ENCODE measurements around the gene CCDC190.
"Not testable (repeated sequence)": the region's sequence is repeated elsewhere in the genome, so short reads cannot be mapped to it uniquely, and the experiment has no call there.

CCDC190 gene

DNA sequence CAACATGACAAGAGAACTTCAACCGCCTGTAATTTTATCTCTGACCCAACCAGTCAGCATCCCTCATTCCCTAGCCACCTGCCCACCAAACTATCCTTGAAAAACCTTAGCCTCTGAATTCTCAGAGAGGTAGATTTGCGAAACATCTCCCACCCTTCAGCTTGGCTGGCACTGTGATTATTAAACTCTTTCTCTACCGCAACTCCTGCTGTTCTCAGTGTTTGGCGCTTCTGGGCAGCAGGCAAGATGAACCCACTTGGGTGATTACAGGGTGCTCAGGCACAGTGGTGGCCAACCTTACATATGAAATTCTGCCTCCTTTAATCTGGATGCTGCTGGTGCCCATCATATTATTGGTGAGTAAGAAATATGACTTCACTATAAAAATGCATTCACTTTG, 22.1 kb downstream of the CCDC190 start:
- no peak for DNase-seq (ENCODE audit: low read depth in 2 of 2, low spot score in 1 of 2)

- DNase-seq (ENCODE audit: low read depth in 2 of 2, low spot score in 1 of 2), result no peak
Measured at GRCh38 chr1:162835157-162835899, 25.6 kb downstream of the CCDC190 start.

DNA sequence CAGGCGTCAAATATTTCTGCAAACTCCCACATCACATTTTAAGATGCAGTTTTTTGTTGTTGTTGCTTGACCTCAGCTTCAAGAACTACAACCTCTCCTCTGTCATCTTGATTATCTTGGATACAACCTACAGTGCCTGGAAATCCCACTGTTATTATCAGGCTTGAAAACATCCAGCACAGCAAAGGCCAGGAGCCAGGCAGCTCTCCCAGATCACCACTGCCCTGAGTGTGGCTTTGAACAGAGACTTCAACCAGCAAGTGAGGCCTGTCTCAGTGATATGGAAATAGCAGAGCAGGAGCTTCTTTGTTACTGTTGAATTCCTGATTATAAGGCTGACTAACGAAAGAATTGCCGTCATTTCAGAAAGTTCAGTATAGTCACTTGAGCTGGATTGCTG, 28.5 kb downstream of the CCDC190 start:
- no peak for DNase-seq (ENCODE audit: low read depth in 2 of 2, low spot score in 1 of 2)

DNA sequence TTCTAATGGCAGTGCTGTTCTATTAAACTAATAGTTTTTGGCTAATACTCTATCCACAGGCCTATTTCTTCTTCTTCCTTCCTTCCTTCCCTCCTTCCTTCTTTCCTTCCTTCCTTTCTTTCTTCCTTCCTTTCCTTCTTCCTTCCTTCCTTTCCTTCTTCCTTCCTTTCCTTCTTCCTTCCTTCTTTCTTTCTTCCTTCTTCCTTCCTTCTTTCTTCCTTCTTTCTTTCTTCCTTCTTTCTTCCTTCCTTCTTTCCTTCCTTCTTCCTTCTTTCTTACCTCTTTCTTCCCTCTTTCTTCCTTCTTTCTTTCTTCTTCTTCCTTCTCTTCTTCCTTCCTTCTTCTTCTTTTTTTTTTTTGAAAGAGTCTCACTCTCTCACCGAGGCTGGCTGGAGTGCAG, 31.7 kb downstream of the CCDC190 start:
- no peak for DNase-seq (ENCODE audit: low read depth in 2 of 2, low spot score in 1 of 2)

- DNase-seq (ENCODE audit: low read depth in 2 of 2, low spot score in 1 of 2), result no peak
Measured at GRCh38 chr1:162823771-162824525, 37.0 kb downstream of the CCDC190 start.

- DNase-seq (ENCODE audit: low read depth in 2 of 2, low spot score in 1 of 2), result no peak
Measured at GRCh38 chr1:162823231-162823630, 37.7 kb downstream of the CCDC190 start.

DNA sequence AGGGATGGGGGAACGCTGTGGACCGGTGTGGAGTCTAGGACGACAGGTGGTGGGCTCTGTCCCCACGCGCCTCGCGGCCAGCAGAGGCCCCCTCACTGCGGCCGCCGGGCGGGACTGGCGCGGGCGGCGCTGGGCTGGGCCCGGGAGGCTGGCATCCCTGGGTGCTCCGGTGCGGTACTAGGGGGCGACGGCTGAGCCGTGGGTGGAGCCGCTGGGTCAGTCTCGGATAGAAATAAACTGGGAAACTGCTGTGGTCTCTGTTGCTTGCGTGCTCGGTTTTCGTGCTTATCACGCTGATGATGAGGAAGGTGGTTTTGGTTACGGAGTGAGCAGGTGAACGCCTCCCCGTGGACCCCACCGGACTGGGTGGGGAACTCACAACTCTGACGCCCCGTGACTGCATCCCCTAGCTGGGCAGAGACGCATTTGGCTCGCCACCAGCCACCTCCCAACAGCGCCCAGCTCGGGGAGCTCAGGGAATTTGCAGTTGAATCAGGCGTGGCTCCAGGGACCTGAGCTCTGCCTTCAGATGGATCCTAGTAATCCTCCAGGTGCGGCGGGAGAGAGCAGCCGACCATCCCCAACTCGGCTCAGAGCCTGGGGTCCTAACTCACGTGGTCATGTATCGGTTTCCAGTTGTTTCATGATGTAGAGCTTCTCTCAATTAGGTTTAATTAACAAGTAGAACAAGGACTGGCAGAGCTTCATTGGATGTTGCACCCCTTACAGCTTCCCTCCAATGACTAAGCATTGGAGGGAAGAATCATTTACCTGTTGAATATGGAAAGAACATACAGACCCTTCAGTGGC, 38.4 kb downstream of the CCDC190 start:
- DNase-seq (ENCODE audit: low read depth in 2 of 2, low spot score in 1 of 2), result no peak

DNA sequence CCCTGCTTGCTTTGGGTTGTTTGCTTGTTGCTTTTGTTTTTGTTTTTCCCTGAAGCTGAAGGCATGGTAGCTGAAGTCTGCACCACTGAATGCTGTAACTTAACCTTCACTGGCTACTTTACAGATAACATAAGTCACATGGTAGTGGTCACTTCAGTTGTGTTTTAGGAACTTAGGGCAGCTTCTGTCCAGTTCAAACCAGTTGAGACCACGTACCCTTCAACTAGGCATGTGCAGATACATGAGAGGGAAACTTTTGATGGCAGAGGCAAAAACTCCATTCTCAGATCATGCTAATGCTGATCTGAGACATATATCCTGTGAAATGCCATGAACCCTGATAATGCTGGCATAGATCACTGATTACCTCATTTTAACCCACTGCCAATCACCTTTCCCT, 42.3 kb downstream of the CCDC190 start:
- DNase-seq (ENCODE audit: low read depth in 2 of 2, low spot score in 1 of 2), result not testable (repeated sequence)

DNA sequence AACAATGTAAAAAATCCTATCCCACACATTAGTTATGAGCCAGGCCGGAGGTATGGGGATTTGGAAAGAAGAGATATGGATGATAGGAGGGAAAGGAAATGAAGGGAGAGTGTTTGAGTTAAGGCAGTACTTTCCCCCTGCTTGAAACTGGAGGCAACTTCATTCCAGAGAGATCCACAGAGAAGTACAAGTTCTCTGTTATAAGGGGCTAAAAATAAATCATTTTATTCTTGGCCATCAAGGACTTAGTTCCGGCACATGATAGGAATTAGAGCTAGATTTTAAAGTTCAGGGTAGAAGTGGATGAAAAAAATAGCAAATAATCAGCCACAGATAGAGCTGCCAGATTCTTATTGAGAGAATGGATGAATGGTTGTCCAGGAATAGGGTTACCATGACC, 42.8 kb downstream of the CCDC190 start:
- DNase-seq (ENCODE audit: low read depth in 2 of 2, low spot score in 1 of 2), result not testable (repeated sequence)

GRCh38 chr1:162812357-162812756, 48.6 kb downstream of the CCDC190 start:
- not testable (repeated sequence) for DNase-seq (ENCODE audit: low read depth in 2 of 2, low spot score in 1 of 2)

DNA sequence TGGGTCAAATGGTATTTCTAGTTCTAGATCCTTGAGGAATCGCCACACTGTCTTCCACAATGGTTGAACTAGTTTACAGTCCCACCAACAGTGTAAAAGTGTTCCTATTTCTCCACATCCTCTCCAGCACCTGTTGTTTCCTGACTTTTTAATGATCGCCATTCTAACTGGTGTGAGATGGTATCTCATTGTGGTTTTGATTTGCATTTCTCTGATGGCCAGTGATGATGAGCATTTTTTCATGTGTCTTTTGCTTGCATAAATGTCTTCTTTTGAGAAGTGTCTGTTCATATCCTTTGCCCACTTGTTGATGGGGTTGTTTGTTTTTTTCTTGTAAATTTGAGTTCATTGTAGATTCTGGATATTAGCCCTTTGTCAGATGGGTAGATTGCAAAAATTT, 53.5 kb downstream of the CCDC190 start:
- DNase-seq (ENCODE audit: low read depth in 2 of 2, low spot score in 1 of 2), result not testable (repeated sequence)
